Measurements from ENCODE around the gene ABHD8. TPM values are rescaled to one million over a fixed set of nuclear protein-coding genes. Genes with fewer than 3 reads are reported as not detected.

ABHD8 gene
- total RNA-seq, 1 donor from 2014 or later, result 16.9 TPM

DNA sequence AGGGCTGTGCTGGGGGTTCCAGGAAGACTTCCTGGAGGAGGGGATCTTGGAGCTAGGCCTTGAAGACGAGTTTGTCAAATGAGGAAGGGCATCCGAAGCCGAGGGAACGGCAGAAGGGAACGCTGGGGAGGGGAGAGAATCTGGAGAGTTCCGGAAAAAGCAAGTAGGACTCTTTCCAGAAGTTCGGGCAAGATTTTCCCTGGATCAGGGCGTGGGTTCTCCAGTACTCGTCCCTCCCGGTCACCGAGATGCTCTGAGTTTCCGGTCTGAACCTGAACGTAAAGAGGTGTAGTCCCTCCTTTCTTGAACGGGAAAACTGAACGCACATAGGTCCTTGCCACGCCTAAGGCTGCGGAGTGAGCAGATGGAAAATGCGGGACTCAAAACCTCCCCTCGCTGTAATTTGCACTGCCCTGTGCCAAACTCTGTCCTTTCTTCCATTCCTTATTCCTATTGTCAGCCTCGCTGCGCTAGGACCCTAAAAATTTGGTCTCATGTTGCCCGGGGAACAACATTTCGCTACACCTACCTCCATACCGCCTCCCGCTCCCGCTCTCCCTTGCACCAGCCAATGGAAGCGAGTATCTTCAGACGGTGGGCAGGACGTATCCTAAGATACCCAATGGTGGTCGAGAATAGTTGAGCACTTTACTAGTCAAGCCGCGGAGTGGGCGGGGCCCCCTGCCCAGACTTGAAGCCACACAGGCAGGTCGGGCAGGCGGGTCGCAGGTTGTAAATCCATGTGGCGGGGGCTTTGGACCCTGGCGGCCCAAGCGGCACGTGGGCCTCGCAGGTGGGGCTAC lies 33.8 kb upstream of the ABHD8 start, which contains the start of gene GTPBP3:
GTPBP3 (plus strand) TSS at position 682 of the 803 bp plus-strand sequence; CDS start at position 741, 59 bp downstream.
- Mint-ChIP-seq H3K27me3 (no peaks in the 10 kb centered on the region), H3K4me3 (ENCODE audit: low read depth) (peak within 1 kb of the TSS; percentile 96), H3K9me3 (ENCODE audit: low read depth) (no peaks in the 10 kb centered on the region), H3K27ac (peak within 1 kb of the TSS; percentile 99), H3K36me3 (ENCODE audit: insufficient read depth) (peaks cover 9% of the 10 kb centered on the region), H3K4me1 (ENCODE audit: low read depth) (peaks cover 9% of the 10 kb centered on the region)
- DNase-seq (ENCODE audit: low spot score, unreplicated experiment), result peak; percentile 89
- no peak for TF ChIP-seq CTCF (IDR thresholded peaks at IDR 0.05; ENCODE audit: unreplicated experiment)

- Mint-ChIP-seq H3K27me3 (peaks cover 4% of the 10 kb centered on the region), H3K27ac (no peak overlapping the region), H3K9me3 (ENCODE audit: low read depth) (no peaks in the 10 kb centered on the region), H3K4me1 (ENCODE audit: low read depth) (peaks cover 9% of the 10 kb centered on the region), H3K4me3 (ENCODE audit: low read depth) (peak overlapping the region; percentile 73), H3K36me3 (ENCODE audit: insufficient read depth) (peaks cover 15% of the 10 kb centered on the region)
- no peak for DNase-seq (ENCODE audit: low spot score, unreplicated experiment)
- TF ChIP-seq CTCF (IDR thresholded peaks at IDR 0.05; ENCODE audit: unreplicated experiment), result no peak
Observed at GRCh38 chr19:17335575-17335974, 32.4 kb upstream of the ABHD8 start.

- Mint-ChIP-seq H3K27ac (peak within 1 kb of the TSS; percentile 93), H3K9me3 (ENCODE audit: low read depth) (no peaks in the 10 kb centered on the region), H3K4me1 (ENCODE audit: low read depth) (peaks cover 9% of the 10 kb centered on the region), H3K27me3 (peaks cover 10% of the 10 kb centered on the region), H3K4me3 (ENCODE audit: low read depth) (peak within 1 kb of the TSS; percentile 79), H3K36me3 (ENCODE audit: insufficient read depth) (peaks cover 17% of the 10 kb centered on the region)
- peak; percentile 81 for DNase-seq (ENCODE audit: low spot score, unreplicated experiment)
- no peak for TF ChIP-seq CTCF (IDR thresholded peaks at IDR 0.05; ENCODE audit: unreplicated experiment)
Observed at GRCh38 chr19:17334414-17335409, 31.5 kb upstream of the ABHD8 start, which contains the start of gene ANO8. ANO8 (minus strand) TSS chr19:17334855; CDS start chr19:17334670, 185 bp downstream.

- no peak overlapping the region for H3K27ac Mint-ChIP-seq
- no peak for DNase-seq (ENCODE audit: low spot score, unreplicated experiment)
Observed at GRCh38 chr19:17333611-17334413, 30.6 kb upstream of the ABHD8 start.

More at GRCh38 chr19:17333611-17334413, 30.6 kb upstream of the ABHD8 start:
- Mint-ChIP-seq H3K36me3 (ENCODE audit: insufficient read depth) (peaks cover 16% of the 10 kb centered on the region), H3K9me3 (ENCODE audit: low read depth) (no peaks in the 10 kb centered on the region), H3K4me1 (ENCODE audit: low read depth) (peaks cover 9% of the 10 kb centered on the region), H3K4me3 (ENCODE audit: low read depth) (peak overlapping the region; percentile 79), H3K27me3 (peaks cover 12% of the 10 kb centered on the region)
- no peak for TF ChIP-seq CTCF (IDR thresholded peaks at IDR 0.05; ENCODE audit: unreplicated experiment)

All from progenitor cell of endocrine pancreas (in vitro differentiated cells).